DND-41 (cell line): ENCODE data around the gene ACSL3.
A peak's percentile ranks its signal among the peaks of the same experiment; 100 is the strongest.
"Not testable (repeated sequence)": the region's sequence is repeated elsewhere in the genome, so short reads cannot be mapped to it uniquely, and the experiment has no call there.

Source experiments
- ATAC-seq: fragments of 200-7000 bp; cut with Tn5 transposase; 3 replicates; pipeline ENCODE4 v1.9.1; 2021; ENCODE audit warnings: low read depth; ENCODE audit not compliant: insufficient read depth
- DNase-seq: peaks from one replicate; pipeline ENCODE4 v3.0.0-alpha.2; 2020
- H2AFZ ChIP-seq: 2 replicates; pipeline ENCODE4 v1.6.0; 2012; ENCODE audit warnings: low read depth, low read length
- H3K27ac ChIP-seq: 2 replicates; pipeline ENCODE4 v1.5.1; 2012; ENCODE audit warnings: low read length, inconsistent platforms
- H3K27me3 ChIP-seq: fragments of 200-600 bp; sonication (generic); 2 replicates; pipeline ENCODE4 v1.6.0; 2012; ENCODE audit warnings: low read length, mild to moderate bottlenecking, inconsistent platforms; ENCODE audit not compliant: insufficient read depth, poor library complexity
- H3K36me3 ChIP-seq: 2 replicates; pipeline ENCODE4 v1.5.1; 2012; ENCODE audit warnings: low read length, inconsistent platforms; ENCODE audit not compliant: insufficient read depth
- H3K4me1 ChIP-seq: 2 replicates; pipeline ENCODE4 v1.5.1; 2012; ENCODE audit warnings: mild to moderate bottlenecking, low read length; ENCODE audit not compliant: insufficient read depth
- H3K4me2 ChIP-seq: 2 replicates; pipeline ENCODE4 v1.6.0; 2012; ENCODE audit warnings: mild to moderate bottlenecking, moderate library complexity, low read length, inconsistent platforms; ENCODE audit not compliant: insufficient read depth
- H3K4me3 ChIP-seq, 2 experiments: fragments of 200-600 bp in 1 of 2; shearing (Covaris generic) in 1 of 2; 2 replicates each; pipeline ENCODE4 v1.5.1; 2012 to 2016; ENCODE audit warnings: inconsistent platforms in 2 of 2, low read length in 2 of 2, mild to moderate bottlenecking in 2 of 2, low read depth in 1 of 2, moderate library complexity in 1 of 2
- H3K79me2 ChIP-seq: 2 replicates; pipeline ENCODE4 v1.6.0; 2012; ENCODE audit warnings: low read length, inconsistent platforms; ENCODE audit not compliant: insufficient read depth
- H3K9ac ChIP-seq: 2 replicates; pipeline ENCODE4 v1.6.0; 2012; ENCODE audit warnings: low read depth, mild to moderate bottlenecking, inconsistent platforms, low read length, moderate library complexity
- H3K9me3 ChIP-seq: 2 replicates; pipeline ENCODE4 v1.5.1; 2012; ENCODE audit warnings: low read length, moderate library complexity, mild to moderate bottlenecking, inconsistent platforms; ENCODE audit not compliant: insufficient read depth, severe bottlenecking
- H4K20me1 ChIP-seq: 2 replicates; pipeline ENCODE4 v1.6.0; 2012; ENCODE audit warnings: low read length; ENCODE audit not compliant: insufficient read depth
- EZH2 ChIP-seq: IDR thresholded peaks from 3 replicates; pipeline ENCODE4 v1.6.1; 2012; ENCODE audit warnings: borderline replicate concordance, low read depth, mild to moderate bottlenecking, moderate library complexity, low read length, inconsistent platforms; ENCODE audit not compliant: severe bottlenecking
- TF ChIP-seq, protein P1 (sequence below): IDR thresholded peaks from 2 replicates; pipeline ENCODE4 v1.5.1; 2012; ENCODE audit warnings: borderline replicate concordance, low read length, moderate library complexity, mild to moderate bottlenecking; ENCODE audit not compliant: poor library complexity, severe bottlenecking; ENCODE audit errors: extremely low read depth

ACSL3 gene

DNA sequence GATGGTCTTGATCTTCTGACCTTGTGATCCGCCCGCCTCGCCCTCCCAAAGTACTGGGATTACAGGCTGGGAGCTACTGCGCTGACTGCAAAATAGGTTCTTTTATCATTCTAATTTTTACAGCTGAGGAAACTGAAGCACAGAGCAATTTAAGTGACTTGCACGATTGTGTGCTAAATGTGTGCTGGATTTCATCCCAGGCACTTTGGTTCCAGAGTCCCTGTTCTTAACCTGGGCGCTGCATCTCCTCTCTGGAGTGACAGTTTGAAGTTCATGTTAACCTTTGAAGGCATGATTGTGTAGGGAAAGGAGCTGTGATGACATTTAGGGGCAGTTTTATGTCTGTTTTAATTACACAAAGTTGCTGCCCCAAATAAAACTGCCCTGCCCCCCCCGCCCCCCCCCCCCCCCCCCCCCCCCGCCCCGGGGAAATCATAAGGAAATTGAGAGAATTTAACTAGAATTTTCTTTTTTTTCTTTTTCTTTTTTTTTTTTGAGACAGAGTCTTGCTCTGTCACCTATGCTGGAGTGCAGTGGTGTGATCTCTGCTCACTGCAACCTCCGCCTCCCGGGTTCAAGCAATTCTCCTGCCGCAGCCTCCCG, 5.6 kb downstream of the ACSL3 start:
- Histone ChIP-seq H3K79me2 (peaks cover 100% of the 10 kb centered on the region), H3K4me1 (peaks cover 37% of the 10 kb centered on the region), H4K20me1 (peaks cover 92% of the 10 kb centered on the region), H3K9me3 (no peaks in the 10 kb centered on the region), H3K9ac (no peak overlapping the region), H3K4me3 (no peak overlapping the region), H3K36me3 (peaks cover under 1% of the 10 kb centered on the region; the same call in 1 of the 2 replicates), H3K27ac (no peak overlapping the region), H2AFZ (no peak overlapping the region), H3K4me2 (peak overlapping the region; percentile 3; the same call in 1 of the 2 replicates), H3K27me3 (no peaks in the 10 kb centered on the region)
- ATAC-seq (no peak), DNase-seq (no peak)
- TF ChIP-seq EZH2 = no peak
- TF ChIP-seq, protein P1, sequence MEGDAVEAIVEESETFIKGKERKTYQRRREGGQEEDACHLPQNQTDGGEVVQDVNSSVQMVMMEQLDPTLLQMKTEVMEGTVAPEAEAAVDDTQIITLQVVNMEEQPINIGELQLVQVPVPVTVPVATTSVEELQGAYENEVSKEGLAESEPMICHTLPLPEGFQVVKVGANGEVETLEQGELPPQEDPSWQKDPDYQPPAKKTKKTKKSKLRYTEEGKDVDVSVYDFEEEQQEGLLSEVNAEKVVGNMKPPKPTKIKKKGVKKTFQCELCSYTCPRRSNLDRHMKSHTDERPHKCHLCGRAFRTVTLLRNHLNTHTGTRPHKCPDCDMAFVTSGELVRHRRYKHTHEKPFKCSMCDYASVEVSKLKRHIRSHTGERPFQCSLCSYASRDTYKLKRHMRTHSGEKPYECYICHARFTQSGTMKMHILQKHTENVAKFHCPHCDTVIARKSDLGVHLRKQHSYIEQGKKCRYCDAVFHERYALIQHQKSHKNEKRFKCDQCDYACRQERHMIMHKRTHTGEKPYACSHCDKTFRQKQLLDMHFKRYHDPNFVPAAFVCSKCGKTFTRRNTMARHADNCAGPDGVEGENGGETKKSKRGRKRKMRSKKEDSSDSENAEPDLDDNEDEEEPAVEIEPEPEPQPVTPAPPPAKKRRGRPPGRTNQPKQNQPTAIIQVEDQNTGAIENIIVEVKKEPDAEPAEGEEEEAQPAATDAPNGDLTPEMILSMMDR = no peak

DNA sequence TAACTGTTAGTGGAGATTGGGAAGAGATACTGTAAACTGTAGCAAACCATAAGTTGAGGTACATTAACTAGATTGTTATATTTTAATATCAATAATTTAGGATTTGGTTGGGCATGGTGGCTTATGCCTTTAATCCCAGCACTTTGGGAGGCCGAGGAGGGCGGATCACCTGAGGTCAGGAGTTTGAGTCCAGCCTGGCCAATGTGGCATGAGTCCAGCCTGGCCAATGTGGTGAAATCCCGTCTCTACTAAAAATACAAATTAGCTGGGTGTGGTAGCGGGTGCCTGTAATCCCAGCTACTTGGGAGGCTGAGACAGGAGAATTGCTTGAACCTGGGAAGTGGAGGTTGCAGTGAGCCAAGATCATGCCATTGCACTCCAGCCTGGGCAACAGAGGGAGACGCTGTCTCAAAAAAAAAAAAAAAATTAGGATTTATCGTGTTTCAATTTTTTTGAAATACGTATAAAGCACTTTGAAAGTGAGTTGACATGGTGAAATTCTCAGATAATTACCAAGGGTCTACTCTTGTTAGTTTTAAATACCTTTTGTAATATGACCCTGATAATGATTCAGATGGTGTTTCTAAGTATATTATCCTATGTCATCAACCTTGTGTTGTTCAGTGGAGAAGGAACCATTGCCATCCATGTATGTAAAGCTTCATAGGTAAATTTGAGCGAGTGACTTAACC, 7.9 kb downstream of the ACSL3 start:
- not testable (repeated sequence) for H3K9me3 ChIP-seq, H3K9ac ChIP-seq, H2AFZ ChIP-seq, H3K36me3 ChIP-seq, H3K4me2 ChIP-seq, DNase-seq, H3K4me3 ChIP-seq, H3K27ac ChIP-seq, H3K27me3 ChIP-seq, ATAC-seq
- Histone ChIP-seq H3K4me1 (peaks cover 19% of the 10 kb centered on the region), H3K79me2 (peaks cover 98% of the 10 kb centered on the region), H4K20me1 (peaks cover 81% of the 10 kb centered on the region)

DNA sequence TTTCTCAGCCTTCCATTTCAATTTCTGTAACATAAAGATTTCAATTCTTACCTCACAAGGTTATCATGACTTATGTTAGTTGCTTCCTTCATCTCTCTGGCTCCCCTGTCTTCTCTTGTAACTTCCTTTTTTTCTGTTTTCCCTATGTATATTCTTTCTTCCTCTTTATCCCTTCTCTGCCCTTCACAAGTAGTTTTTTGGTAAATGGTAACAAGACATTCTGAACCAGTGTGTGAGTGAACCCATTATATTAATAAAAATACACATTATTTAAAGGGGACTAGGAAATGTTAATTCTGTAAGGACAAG, 8.4 kb downstream of the ACSL3 start:
- H2AFZ ChIP-seq = no peak overlapping the region
- no peak overlapping the region for H3K4me2 ChIP-seq
- H4K20me1 ChIP-seq = peaks cover 78% of the 10 kb centered on the region
- no peaks in the 10 kb centered on the region for H3K36me3 ChIP-seq
- no peak overlapping the region for H3K9ac ChIP-seq
- no peaks in the 10 kb centered on the region for H3K9me3 ChIP-seq
- peaks cover 98% of the 10 kb centered on the region for H3K79me2 ChIP-seq
- H3K27me3 ChIP-seq = no peaks in the 10 kb centered on the region
- H3K4me3 ChIP-seq = no peak overlapping the region
- DNase-seq = no peak
- H3K27ac ChIP-seq = no peak overlapping the region
- ATAC-seq = no peak
- H3K4me1 ChIP-seq = peaks cover 14% of the 10 kb centered on the region
- TF ChIP-seq, protein P1 = no peak
- no peak for TF ChIP-seq EZH2

DNA sequence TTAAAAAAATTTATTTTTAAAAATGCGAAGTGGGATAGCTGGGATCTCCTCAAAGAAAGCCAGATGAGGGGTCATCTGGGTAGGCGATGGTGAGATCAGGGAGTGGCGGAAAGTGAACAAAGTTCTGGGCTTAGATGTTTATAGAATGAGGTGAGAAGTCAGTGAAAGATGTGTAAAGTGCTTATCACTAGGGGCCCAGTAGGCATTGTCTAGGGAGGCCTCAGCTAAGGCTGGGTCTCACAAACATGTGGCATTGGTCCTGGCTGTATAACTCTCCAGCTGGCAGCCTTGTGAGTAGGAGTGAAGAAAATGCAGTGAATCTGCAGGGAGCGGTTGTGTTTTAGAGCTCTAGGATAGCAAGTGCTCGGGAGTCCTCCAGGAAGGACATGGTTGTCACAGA, 10.5 kb downstream of the ACSL3 start:
- Histone ChIP-seq H3K27me3 (no peaks in the 10 kb centered on the region), H3K4me1 (peaks cover 3% of the 10 kb centered on the region; the same call in 1 of the 2 replicates), H3K4me3 (no peak overlapping the region), H3K36me3 (no peaks in the 10 kb centered on the region), H3K27ac (no peak overlapping the region), H3K4me2 (no peak overlapping the region), H4K20me1 (peaks cover 72% of the 10 kb centered on the region), H2AFZ (no peak overlapping the region), H3K9ac (no peak overlapping the region), H3K79me2 (peaks cover 98% of the 10 kb centered on the region), H3K9me3 (no peaks in the 10 kb centered on the region)
- no peak for DNase-seq
- 0 out of 3 replicates have a peak, but pooled peaks have one; percentile 17 for ATAC-seq
- TF ChIP-seq, protein P1 = no peak
- TF ChIP-seq EZH2 = no peak
